Fibroblast of the conjunctiva (primary cell): ENCODE data around the gene LRRN3.
"Not testable (repeated sequence)": the region's sequence is repeated elsewhere in the genome, so short reads cannot be mapped to it uniquely, and the experiment has no call there.

Source experiments
- DNase-seq: peaks from one replicate; pipeline ENCODE4 v3.0.0-alpha.2; 2010; ENCODE audit warnings: low read depth

LRRN3 gene

GRCh38 chr7:111090846-111091245, at the start of gene LRRN3:
Gene LRRN3, plus strand, starts transcription at chr7:111091127. Its CDS starts 31,646 bp downstream, at chr7:111122773.
- DNase-seq: no peak

- no peak for DNase-seq
Measured at GRCh38 chr7:111041577-111041976, 49.4 kb upstream of the LRRN3 start.

GRCh38 chr7:111042842-111043241, 48.1 kb upstream of the LRRN3 start:
- no peak for DNase-seq

GRCh38 chr7:111043561-111043960, 47.4 kb upstream of the LRRN3 start:
- no peak for DNase-seq

- peak; percentile 12 for DNase-seq
Measured at GRCh38 chr7:111045449-111045848, 45.5 kb upstream of the LRRN3 start.

- DNase-seq: no peak
Measured at GRCh38 chr7:111047595-111047994, 43.3 kb upstream of the LRRN3 start.

- no peak for DNase-seq
Measured at GRCh38 chr7:111049971-111050680, 40.8 kb upstream of the LRRN3 start.

GRCh38 chr7:111050875-111051416, 40.0 kb upstream of the LRRN3 start:
- no peak for DNase-seq

- DNase-seq: no peak
Measured at GRCh38 chr7:111051832-111052231, 39.1 kb upstream of the LRRN3 start.

GRCh38 chr7:111053035-111053434, 37.9 kb upstream of the LRRN3 start:
- no peak for DNase-seq

GRCh38 chr7:111056371-111056770, 34.6 kb upstream of the LRRN3 start:
- no peak for DNase-seq

GRCh38 chr7:111057066-111057465, 33.9 kb upstream of the LRRN3 start:
- no peak for DNase-seq

GRCh38 chr7:111059833-111060232, 31.1 kb upstream of the LRRN3 start:
- DNase-seq: no peak

GRCh38 chr7:111063166-111063565, 27.8 kb upstream of the LRRN3 start:
- no peak for DNase-seq

GRCh38 chr7:111067251-111067650, 23.7 kb upstream of the LRRN3 start:
- DNase-seq: no peak

- no peak for DNase-seq
Measured at GRCh38 chr7:111067682-111068081, 23.2 kb upstream of the LRRN3 start.

GRCh38 chr7:111068618-111069017, 22.3 kb upstream of the LRRN3 start:
- DNase-seq: no peak

GRCh38 chr7:111071556-111071955, 19.4 kb upstream of the LRRN3 start:
- DNase-seq: no peak

- not testable (repeated sequence) for DNase-seq
Measured at GRCh38 chr7:111072658-111073057, 18.3 kb upstream of the LRRN3 start.

- no peak for DNase-seq
Measured at GRCh38 chr7:111074071-111074747, 16.7 kb upstream of the LRRN3 start.

- DNase-seq: no peak
Measured at GRCh38 chr7:111074748-111075146, 16.2 kb upstream of the LRRN3 start.

GRCh38 chr7:111075498-111075897, 15.4 kb upstream of the LRRN3 start:
- no peak for DNase-seq

- no peak for DNase-seq
Measured at GRCh38 chr7:111076205-111076604, 14.7 kb upstream of the LRRN3 start.
